HL-60 (cell line): ENCODE results near the gene ARL4C.

ENCODE experiments used
- DNase-seq, 2 experiments: peaks; one replicate each; pipeline ENCODE4 v3.0.0-alpha.2; 2010 to 2020; ENCODE audit warnings: low read depth in 1 of 2, low spot score in 1 of 2
- H3K27ac ChIP-seq: fragments of 250-450 bp; sonication (Bioruptor Pico); replicated peaks from 2 replicates; pipeline ENCODE4 v1.5.1; 2020; ENCODE audit warnings: mild to moderate bottlenecking, moderate library complexity
- H3K27me3 ChIP-seq: fragments of 250-450 bp; sonication (Bioruptor Pico); 2 replicates; pipeline ENCODE4 v1.5.1; 2021; ENCODE audit warnings: mild to moderate bottlenecking, moderate library complexity; ENCODE audit not compliant: insufficient read depth, poor library complexity, severe bottlenecking
- H3K4me3 ChIP-seq: replicated peaks from 2 replicates; pipeline ENCODE4 v1.5.1; 2011; ENCODE audit warnings: mild to moderate bottlenecking, control low read depth, low read length; ENCODE audit not compliant: insufficient read depth
- GABPA ChIP-seq: IDR thresholded peaks from 2 replicates; pipeline ENCODE4 v1.6.1; 2012; ENCODE audit warnings: low read depth
- POLR2AphosphoS5 ChIP-seq: IDR thresholded peaks from 2 replicates; pipeline ENCODE4 v1.6.1; 2012; ENCODE audit warnings: low read depth
- SPI1 ChIP-seq: IDR thresholded peaks from 2 replicates; pipeline ENCODE4 v1.6.1; 2012; ENCODE audit warnings: low read depth, mild to moderate bottlenecking, borderline replicate concordance
- TF ChIP-seq, protein P1 (sequence below): IDR thresholded peaks from 2 replicates; pipeline ENCODE4 v1.6.1; 2012; ENCODE audit warnings: low read depth; ENCODE audit not compliant: insufficient replicate concordance
- TF ChIP-seq, protein P2 (sequence below): IDR thresholded peaks from one replicate; pipeline ENCODE4 v1.5.1; 2011; ENCODE audit warnings: low read length, control low read depth, inconsistent platforms; ENCODE audit not compliant: insufficient read depth

ARL4C gene

DNA sequence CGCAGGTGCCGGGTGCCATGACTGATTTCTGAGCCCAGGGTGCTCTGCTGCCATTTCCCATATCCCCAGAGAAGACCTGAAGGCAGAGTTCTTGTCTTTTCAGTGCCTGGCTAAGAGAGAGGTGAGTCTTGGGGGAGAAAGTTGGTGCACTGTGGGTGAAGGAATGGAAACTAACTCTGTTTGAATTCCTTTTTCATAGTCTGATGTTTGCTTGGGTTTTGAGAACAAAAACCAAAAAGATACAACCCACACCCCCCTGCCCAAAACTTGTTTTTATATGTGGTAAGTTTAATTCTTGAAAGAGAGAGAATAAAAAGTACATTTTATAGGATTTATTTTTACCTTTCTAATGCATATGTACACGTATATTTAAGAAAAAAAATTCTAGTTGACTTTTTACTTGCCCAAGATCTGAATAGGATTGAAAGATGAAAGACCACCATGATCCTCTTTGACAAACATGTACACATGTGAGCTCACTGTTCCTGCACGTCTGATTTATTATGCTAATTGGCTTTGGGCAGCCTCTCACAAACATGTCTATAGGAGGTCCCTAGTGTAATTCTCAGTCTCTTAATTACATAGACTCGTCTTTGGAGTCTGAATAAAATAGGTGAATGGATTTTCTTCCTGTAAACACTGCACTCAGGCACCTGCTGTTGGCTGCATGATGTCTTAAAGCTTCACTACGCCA, 46.3 kb downstream of the ARL4C start:
- Histone ChIP-seq H3K27me3 (no peaks in the 10 kb centered on the region), H3K4me3 (no peak overlapping the region), H3K27ac (no peak overlapping the region)
- TF ChIP-seq POLR2AphosphoS5, result no peak
- TF ChIP-seq SPI1, result no peak
- DNase-seq, result no peak

DNA sequence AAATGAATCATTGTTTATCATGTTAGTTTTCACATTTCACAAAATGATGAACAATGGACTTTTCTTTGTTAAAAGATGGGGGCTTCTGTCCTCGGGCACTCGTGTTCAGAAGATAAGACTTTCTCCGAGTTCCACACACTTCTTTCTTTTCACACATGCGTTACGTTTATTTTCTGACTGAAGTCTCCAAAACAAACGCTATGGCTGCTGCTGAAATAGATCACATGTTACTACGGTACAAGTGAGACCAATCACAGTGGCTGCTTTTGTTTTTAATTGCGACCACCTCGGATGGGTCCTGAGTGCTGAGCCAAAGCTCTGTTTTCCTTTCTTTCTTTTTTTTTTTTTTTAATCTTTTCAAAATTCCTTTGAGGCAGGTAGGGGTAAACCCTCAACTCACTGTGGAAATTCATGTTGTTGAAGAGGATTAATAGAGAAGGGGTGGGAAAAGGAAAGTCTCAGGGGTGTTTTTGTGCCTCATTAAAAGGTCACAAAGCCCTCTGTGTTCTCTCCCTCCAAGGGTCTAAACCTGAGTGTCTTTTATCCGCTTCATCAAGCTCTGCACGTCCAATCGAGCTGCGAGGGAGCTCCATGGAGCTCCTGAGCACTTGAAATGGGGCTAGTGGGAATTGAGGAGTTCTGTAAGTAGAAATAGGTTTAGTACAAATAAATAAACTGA, 48.2 kb downstream of the ARL4C start:
- Histone ChIP-seq H3K27me3 (no peaks in the 10 kb centered on the region), H3K4me3 (no peak overlapping the region), H3K27ac (no peak overlapping the region)
- TF ChIP-seq SPI1 (no peak), GABPA (no peak), POLR2AphosphoS5 (no peak)
- TF ChIP-seq, protein P1, sequence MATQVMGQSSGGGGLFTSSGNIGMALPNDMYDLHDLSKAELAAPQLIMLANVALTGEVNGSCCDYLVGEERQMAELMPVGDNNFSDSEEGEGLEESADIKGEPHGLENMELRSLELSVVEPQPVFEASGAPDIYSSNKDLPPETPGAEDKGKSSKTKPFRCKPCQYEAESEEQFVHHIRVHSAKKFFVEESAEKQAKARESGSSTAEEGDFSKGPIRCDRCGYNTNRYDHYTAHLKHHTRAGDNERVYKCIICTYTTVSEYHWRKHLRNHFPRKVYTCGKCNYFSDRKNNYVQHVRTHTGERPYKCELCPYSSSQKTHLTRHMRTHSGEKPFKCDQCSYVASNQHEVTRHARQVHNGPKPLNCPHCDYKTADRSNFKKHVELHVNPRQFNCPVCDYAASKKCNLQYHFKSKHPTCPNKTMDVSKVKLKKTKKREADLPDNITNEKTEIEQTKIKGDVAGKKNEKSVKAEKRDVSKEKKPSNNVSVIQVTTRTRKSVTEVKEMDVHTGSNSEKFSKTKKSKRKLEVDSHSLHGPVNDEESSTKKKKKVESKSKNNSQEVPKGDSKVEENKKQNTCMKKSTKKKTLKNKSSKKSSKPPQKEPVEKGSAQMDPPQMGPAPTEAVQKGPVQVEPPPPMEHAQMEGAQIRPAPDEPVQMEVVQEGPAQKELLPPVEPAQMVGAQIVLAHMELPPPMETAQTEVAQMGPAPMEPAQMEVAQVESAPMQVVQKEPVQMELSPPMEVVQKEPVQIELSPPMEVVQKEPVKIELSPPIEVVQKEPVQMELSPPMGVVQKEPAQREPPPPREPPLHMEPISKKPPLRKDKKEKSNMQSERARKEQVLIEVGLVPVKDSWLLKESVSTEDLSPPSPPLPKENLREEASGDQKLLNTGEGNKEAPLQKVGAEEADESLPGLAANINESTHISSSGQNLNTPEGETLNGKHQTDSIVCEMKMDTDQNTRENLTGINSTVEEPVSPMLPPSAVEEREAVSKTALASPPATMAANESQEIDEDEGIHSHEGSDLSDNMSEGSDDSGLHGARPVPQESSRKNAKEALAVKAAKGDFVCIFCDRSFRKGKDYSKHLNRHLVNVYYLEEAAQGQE, result no peak
- TF ChIP-seq, protein P2, sequence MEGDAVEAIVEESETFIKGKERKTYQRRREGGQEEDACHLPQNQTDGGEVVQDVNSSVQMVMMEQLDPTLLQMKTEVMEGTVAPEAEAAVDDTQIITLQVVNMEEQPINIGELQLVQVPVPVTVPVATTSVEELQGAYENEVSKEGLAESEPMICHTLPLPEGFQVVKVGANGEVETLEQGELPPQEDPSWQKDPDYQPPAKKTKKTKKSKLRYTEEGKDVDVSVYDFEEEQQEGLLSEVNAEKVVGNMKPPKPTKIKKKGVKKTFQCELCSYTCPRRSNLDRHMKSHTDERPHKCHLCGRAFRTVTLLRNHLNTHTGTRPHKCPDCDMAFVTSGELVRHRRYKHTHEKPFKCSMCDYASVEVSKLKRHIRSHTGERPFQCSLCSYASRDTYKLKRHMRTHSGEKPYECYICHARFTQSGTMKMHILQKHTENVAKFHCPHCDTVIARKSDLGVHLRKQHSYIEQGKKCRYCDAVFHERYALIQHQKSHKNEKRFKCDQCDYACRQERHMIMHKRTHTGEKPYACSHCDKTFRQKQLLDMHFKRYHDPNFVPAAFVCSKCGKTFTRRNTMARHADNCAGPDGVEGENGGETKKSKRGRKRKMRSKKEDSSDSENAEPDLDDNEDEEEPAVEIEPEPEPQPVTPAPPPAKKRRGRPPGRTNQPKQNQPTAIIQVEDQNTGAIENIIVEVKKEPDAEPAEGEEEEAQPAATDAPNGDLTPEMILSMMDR, result no peak
- DNase-seq, result no peak

DNA sequence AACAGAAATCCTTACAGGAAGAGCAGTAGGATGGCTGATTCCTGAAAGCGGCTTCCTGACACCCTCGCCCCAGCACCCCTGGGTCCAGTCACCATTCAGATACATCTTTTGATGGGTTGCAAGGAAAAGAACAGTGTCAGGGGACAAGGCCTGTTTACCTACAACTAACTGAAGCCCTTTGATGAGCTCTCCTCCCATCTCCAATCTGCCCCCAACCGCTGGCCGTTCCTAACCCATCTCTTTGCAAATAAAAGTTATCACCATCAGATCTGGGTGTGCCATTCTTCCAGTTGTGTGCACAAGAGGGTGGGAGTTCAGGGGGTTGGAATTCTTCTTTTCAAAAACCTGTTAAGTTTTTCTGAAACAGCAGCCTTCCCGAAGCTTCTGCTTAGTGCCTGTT, 48.9 kb downstream of the ARL4C start:
- Histone ChIP-seq H3K27ac (no peak overlapping the region), H3K27me3 (no peaks in the 10 kb centered on the region)

More for the DNA sequence above, 48.9 kb downstream of the ARL4C start:
- no peak overlapping the region for H3K4me3 ChIP-seq
- TF ChIP-seq, protein P2, result no peak
- TF ChIP-seq GABPA (no peak), SPI1 (no peak), POLR2AphosphoS5 (no peak)
- TF ChIP-seq, protein P1, result no peak
- DNase-seq, result no peak
